SHP77 (cell line): ENCODE results near the gene SULT6B1.
"Not testable (repeated sequence)": the region's sequence is repeated elsewhere in the genome, so short reads cannot be mapped to it uniquely, and the experiment has no call there.

Experiments used
- DNase-seq, 2 experiments: peaks; one replicate each; lab custom pipeline; 2025; lab: John Stamatoyannopoulos, UW

Gene SULT6B1, protein sequence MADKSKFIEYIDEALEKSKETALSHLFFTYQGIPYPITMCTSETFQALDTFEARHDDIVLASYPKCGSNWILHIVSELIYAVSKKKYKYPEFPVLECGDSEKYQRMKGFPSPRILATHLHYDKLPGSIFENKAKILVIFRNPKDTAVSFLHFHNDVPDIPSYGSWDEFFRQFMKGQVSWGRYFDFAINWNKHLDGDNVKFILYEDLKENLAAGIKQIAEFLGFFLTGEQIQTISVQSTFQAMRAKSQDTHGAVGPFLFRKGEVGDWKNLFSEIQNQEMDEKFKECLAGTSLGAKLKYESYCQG

GRCh38 chr2:37188570-37188969, at the start of gene SULT6B1:
Gene SULT6B1 (minus strand): TSS chr2:37188670. CDS start chr2:37188640, 30 bp downstream.
- no peak for DNase-seq

DNA sequence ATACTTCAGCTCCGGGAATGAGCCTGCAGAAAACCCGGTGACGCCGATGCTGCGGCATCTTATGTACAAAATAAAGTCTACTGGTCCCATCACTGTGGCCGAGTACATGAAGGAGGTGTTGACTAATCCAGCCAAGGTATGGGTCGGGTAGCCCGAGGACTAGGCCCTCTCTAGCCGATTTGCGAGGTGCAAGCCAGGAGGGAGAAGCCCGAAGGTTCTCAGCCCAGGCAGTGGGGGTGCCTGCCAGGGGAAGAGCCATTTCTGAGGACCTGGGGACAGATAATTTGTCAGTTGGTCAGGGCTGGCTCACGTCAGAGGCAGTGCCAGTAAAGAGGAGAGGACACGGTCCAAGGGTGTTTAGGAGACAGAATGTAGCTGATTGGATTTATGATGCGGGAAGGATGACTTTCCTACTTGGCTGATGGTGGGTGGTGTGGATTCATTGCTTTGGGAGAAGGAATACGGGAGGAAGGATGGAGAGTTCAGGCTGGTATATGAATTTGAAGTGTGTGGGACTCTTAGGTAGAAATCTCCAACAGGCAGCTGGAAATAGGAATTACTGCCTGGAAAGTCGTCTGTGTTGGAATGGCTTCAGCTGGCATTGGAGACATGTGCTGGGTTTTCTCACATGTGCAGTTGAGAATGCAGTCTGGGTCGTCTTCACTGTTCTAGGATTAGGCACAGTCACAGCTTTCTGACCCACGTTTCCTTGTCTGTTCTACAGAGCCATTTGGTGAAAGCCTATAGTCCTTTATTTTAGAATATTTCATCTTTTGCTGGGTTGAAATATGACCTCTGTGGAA, 43.9 kb upstream of the SULT6B1 start:
- peak in 1 of 2 experiments; percentile 6 for DNase-seq

DNA sequence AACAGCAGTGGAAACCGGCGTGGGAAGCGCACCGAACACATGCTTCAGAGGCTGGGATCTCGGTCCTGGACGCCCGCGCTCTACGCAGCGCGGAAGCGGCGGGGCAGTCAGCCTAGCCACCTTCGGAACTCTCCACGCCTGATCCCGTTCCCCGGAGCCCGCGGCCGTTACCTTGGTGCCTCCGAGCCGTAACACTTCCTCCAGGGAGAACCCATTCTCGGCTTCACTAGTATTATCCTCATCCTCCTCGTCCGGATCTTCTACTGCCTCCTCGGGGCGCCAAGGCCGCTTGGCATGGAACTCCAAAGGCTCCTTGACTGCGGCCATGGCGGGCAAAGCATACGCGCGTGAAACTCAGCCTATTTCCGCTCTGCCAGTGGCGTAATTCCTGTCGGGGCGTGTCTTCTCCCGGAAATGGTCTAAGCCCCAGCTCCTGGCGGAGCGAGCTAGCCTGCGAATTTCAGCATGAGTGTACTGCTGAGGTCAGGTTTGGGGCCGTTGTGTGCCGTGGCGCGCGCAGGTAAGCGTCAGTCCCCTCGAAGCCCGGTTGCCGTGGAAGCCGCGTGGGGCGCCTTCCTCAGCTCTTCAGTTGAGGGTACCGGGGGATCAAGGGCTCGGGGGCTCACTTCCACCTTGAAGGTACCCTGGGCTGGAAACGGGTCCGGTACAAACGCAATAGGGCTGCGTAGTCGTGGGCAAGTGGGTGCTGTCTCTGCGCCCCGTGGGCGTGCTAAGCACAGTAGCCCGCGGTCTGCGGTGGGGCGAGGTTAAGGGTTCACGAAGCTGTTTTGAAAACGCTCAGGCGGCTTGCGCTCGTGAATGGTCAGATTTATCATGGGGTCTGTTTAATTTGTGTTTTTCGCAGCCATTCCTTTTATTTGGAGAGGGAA, 43.0 kb upstream of the SULT6B1 start, which contains the start of the genes CEBPZ and NDUFAF7:
CEBPZ (minus strand) TSS at position 356 of the 890 bp plus-strand sequence; CDS start at position 327, 29 bp downstream.
NDUFAF7 (plus strand) TSS at position 418 of the 890 bp plus-strand sequence; CDS start at position 466, 48 bp downstream.
- peak; percentile 91 for DNase-seq

DNA sequence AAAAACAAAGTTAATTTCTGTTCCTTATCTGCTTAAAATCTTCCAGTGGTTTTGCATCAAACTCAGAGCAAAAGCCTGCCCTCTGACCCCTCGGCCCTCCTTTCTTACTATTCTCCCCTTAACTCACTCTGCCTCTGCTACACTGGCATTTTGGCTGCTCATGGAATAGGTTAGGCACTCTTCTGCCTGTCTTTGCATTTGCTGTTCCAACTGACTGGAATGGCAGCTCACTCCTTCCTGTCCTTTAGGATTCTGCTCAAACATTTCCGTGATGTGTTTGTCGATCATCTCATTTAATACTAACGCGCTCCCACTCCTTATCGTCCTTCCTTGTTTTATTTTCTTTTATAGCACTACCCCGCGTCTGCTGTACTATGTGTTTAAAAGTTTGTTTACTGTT, 42.1 kb upstream of the SULT6B1 start:
- DNase-seq = peak in 1 of 2 experiments; percentile 8

DNA sequence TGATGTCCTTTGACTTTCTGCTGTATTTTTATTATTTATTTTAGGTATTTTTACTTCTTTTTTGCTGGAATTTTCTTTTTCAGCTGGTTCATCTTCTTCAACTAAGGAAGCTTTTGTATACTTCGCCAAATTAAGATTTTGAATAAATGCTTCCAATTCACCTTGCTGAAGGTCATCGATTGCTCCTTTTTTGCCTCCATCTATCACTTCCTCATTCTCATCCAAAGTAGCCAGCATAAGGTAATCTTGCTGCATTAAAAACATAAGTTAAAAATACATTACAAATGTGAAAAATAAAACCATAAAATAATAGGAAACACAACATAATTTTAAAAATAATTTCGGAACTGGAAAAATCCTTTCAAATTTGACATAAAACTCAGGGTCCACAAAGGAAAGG, 40.3 kb upstream of the SULT6B1 start:
- DNase-seq = no peak

DNA sequence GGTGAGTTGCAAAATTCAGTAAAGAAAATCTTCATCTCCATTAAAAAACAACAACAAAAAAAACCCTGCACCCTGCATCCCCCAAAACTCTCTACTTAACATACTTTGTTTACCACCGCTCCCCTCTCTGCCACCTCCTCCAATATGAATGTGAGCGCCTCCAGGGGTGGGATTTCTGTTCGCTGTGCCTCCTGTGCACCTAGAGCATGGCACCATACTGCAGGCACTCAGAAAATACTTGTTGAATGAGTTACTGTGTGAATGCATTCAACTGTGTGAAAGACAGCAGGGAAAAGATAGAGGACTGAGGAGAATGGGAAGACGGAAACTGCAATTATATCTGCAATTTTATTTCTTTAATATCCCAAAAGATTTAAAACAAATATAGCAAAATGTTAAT, 38.4 kb upstream of the SULT6B1 start:
- no peak for DNase-seq

GRCh38 chr2:37225129-37225528, 36.7 kb upstream of the SULT6B1 start:
- DNase-seq = not testable (repeated sequence)

DNA sequence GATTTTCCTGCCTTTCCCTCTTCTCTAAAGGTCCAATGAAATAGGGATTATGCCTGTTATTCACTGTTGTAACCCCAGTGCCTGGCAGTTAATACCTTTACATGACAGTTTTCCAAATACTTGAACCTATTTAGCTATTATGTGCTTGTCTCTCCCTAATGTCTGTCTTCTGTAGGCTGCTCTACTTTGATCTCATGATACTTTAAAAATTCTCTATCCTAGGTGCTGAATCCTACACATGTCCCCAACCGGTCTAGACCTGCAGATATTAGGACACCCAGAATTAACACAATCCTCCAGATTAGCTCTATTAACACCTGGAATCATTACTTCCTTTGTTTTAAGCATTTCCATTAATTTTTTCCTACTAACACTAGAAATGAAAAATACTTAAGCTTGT, 35.6 kb upstream of the SULT6B1 start:
- DNase-seq = no peak

GRCh38 chr2:37223131-37223530, 34.7 kb upstream of the SULT6B1 start:
- no peak for DNase-seq

DNA sequence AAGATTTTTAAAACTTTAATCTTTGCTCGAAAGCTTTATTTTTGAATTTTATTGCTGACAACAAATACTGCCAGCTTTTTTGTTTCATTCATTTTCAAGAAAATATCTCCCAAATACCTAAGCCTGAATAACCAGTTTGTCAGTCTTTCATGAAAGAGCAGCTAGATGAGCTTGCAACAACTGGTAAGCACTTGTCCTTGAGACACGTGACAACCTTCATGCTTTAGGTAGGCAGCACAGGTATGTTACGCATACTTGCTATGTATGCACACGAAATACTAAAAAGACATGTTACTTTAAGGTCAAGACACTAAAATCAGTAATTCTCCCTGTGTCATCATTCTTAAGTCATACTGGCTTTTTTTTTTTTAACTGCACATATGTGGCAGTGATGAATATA, 30.6 kb upstream of the SULT6B1 start:
- no peak for DNase-seq

DNA sequence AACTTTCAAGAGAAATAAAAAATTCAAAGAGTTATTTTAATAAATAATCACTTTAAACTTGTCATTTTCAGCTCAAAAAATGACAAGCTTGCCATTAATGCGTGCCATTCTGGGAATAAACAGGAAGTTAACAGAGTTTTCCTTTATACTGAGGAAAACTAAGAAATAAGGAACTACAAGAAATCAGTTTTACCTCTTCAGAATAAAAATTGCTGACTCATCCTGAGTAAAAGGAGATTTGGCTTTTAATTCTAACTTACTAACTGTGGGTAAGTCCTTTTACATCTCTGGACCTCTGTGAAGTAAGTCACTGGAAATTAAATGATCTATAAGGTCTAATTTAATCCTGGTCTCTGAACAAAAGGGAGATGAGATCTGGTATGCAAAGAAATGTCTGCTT, 26.8 kb upstream of the SULT6B1 start:
- no peak for DNase-seq

- DNase-seq = no peak
Measured at GRCh38 chr2:37211939-37212338, 23.5 kb upstream of the SULT6B1 start.

GRCh38 chr2:37211212-37211611, 22.7 kb upstream of the SULT6B1 start:
- DNase-seq = no peak

DNA sequence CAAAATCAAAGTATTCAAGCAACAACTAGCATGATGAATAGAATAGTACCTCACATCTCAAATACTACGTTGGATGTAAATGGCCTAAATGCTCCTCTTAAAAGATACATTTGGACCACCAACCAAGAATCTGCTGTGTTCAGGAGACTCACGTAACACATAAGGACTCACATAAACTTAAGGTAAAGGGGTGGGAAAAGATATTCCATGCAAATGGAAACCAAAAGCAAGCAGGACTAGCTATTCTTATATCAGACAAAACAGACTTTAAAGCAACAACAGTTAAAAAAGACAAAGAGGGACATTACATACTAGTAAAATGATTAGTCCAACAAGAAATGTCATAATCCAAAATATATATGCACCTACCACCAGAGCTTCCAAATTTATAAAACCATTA, 18.3 kb upstream of the SULT6B1 start:
- DNase-seq = not testable (repeated sequence)

DNA sequence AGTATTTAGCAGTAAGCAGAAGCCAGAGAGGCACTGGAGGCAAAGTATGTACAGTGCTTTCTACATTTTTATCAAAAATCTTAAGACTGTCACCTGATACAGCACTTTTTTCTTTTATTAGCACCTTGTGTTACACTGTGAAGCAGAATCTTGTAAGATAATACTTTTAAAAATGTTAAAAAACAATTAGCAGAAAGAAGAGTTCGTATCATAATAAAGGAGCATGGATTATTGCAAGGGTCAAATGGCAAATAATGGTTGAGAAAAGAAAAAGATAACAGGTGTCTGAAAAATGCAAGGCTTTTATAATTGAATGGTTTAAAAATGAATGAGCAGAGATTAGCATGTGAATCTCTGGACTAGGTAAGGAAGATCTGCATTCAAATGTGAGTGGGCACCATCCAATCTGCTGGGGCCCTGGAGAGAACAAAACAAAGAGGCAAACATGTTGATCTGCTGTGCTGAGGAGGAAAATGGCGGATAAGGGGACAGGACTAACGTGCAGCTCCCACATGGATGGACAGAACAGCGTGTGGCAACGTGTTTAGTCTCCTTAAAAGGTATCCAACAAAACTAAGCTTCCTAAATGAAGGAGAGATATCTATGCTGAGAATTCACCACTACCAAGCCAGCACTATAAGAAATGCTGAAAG, 17.3 kb upstream of the SULT6B1 start:
- no peak for DNase-seq

DNA sequence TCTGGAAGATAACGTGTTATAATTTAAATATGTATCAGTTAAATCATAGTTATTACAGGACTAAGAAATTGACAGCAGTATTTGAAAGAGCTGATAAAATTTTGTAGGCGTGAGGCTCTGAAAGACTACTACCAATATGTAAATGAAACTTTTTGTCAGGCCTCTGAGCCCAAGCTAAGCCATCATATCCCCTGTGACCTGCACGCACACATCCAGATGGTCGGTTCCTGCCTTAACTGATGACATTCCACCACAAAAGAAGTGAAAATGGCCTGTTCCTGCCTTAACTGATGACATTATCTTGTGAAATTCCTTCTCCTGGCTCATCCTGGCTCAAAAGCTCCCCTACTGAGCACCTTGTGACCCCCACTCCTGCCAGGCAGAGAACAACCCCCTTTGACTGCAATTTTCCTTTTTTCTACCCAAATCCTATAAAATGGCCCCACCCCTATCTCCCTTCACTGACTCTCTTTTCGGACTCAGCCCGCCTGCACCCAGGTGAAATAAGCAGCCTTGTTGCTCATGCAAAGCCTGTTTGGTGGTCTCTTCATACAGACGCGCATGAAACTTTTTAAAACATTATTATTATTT, 16.7 kb upstream of the SULT6B1 start:
- DNase-seq = not testable (repeated sequence)

GRCh38 chr2:37203708-37204107, 15.2 kb upstream of the SULT6B1 start:
- no peak for DNase-seq

- DNase-seq = no peak
Measured at GRCh38 chr2:37201766-37202165, 13.3 kb upstream of the SULT6B1 start.

DNA sequence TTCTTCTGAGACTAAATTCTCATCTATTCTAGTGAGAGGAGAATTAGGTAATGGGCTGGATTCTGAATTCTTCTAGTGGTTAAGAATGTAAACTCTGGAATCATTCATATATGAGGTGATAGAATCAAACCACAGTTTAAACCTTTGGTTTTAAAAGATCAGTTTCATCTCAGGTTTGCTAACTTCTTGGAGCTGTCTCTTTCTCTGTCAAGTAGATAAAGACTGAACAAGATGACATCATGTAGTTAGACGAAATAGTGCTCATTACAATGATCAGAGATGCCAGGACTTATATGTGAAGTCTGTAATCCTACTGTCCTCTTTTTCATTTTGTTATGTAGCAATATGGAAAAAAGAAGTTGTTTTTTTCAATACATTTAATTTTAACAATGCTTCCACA, 12.7 kb upstream of the SULT6B1 start:
- no peak for DNase-seq

DNA sequence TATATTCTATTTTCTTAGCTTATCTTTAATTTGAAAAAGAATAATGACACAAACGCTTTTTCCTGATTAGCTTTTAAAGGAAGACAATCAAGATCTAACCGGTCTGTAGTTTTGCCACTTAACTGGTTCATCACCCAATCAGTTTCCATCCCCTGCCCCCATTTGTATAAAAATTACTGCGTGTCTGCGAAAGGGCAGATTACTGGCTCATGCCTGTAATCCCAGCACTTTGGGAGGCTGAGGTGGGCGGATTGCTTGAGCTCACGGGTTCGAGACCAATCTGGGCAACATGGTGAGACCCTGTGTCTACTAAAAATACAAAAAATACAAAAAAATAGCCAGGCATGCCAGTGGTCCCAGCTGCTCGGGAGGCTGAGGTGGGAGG, 10.2 kb upstream of the SULT6B1 start:
- no peak for DNase-seq
